Epithelial cell of esophagus (primary cell): ENCODE results near the gene ENPEP.

Experiments used
- DNase-seq: peaks from one replicate; pipeline ENCODE4 v3.0.0; 2010; ENCODE audit warnings: low read depth
- H3K4me3 ChIP-seq: 2 replicates; pipeline ENCODE4 v1.5.1; 2011; ENCODE audit warnings: mild to moderate bottlenecking, low read length, control low read depth
- TF ChIP-seq, protein P1 (sequence below): IDR thresholded peaks from 2 replicates; pipeline ENCODE4 v1.5.1; 2011; ENCODE audit warnings: low read depth, mild to moderate bottlenecking, low read length, control low read depth, inconsistent platforms; ENCODE audit not compliant: insufficient read depth; ENCODE audit errors: missing control alignments

ENPEP gene

DNA sequence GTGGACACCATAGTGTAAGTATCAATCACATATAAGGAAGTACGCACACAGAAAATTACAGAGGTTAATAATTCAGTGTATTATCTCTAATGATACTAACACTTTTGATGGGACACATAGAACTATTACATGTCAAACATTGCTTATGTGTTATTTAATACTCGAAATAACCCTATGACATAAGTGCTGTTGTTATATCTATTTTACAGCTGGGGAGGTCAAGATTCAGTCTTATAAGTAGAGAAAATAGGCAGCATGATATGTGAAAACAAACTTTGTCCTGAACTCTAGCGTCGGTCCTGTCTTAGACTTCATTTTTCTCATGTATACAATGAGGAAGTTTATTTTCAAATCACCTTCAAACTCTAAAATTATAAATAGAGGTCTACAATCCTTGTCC is 23.2 kb downstream of the ENPEP start:
- DNase-seq, result no peak
- TF ChIP-seq, protein P1, sequence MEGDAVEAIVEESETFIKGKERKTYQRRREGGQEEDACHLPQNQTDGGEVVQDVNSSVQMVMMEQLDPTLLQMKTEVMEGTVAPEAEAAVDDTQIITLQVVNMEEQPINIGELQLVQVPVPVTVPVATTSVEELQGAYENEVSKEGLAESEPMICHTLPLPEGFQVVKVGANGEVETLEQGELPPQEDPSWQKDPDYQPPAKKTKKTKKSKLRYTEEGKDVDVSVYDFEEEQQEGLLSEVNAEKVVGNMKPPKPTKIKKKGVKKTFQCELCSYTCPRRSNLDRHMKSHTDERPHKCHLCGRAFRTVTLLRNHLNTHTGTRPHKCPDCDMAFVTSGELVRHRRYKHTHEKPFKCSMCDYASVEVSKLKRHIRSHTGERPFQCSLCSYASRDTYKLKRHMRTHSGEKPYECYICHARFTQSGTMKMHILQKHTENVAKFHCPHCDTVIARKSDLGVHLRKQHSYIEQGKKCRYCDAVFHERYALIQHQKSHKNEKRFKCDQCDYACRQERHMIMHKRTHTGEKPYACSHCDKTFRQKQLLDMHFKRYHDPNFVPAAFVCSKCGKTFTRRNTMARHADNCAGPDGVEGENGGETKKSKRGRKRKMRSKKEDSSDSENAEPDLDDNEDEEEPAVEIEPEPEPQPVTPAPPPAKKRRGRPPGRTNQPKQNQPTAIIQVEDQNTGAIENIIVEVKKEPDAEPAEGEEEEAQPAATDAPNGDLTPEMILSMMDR, result no peak
- H3K4me3 ChIP-seq, result no peak overlapping the region

DNA sequence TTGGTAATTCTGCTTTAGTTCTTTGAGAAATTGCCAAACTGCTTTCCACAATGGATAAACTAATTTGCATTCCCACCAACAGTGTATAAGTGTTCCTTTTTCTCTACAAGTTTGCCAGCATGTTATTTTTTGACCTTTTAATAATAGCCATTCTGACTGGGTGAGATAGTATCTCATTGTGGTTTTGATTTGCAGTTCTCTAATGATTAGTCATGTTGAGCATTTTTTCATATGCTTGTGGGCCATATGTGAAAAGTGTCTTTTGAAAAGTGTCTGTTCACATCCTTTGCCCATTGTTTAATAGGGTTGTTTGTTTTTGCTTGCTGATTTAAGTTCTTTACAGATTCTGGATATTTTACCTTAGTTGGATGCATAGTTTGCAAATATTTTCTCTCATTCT is 25.9 kb downstream of the ENPEP start:
- no peak for DNase-seq
- TF ChIP-seq, protein P1, result no peak
- no peak overlapping the region for H3K4me3 ChIP-seq

DNA sequence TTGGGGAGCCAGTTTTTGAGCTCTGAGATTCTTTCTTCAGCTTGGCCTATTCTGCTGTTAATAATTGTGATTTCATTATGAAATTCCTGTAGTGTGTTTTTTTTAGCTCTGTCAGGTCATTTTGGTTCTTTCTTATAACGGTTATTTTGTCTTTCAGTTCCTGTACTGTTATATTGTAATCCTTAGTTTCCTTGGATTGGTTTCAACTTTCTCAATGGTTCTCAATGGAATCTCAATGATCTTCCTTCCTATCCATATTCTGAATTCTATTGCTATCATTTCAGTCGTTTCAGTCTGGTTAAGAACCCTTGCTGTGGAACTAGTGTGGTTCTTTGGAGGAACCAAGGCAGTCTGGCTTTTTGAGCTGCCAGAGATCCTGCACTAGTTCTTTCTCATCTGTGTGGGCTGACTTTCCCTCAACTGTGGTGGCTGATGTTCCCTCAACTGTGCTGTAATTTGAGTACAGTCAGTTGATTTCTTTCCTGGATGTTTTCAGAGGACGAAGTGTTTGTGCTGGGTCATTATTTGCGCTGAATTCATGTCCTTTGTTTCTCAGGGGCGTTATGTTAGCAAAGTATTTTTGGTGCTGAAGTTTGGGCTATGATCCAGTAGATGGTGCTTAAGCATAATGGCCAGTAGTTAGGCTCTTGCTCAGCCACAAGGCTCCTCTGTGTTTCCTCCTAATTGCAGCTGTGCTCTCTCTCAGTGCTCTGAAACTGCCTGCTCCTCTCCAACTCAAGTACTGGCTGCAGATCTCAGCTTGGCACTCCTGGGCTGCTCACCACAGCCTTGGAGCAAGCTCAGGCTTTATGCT is 27.5 kb downstream of the ENPEP start:
- no peak for DNase-seq
- no peak overlapping the region for H3K4me3 ChIP-seq
- TF ChIP-seq, protein P1, result peak; percentile 7

DNA sequence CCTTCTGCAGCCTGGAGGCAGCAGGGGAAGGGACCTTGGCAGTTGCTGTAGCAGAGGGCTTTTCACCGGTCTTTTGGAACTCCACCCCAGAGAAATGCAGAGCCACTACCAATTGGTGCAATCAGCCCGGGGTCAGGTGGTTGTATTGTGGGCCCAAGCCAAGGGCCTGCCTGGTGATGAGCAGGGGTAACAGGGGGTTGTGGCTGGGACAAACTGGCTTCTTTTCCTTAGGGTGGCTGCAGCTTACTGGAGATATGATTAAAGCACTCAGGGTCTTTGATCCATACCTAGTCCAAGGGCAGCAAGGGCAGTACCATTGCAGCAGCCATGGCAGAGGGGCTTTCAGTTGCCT is 28.1 kb downstream of the ENPEP start:
- TF ChIP-seq, protein P1, result no peak
- no peak overlapping the region for H3K4me3 ChIP-seq
- no peak for DNase-seq

DNA sequence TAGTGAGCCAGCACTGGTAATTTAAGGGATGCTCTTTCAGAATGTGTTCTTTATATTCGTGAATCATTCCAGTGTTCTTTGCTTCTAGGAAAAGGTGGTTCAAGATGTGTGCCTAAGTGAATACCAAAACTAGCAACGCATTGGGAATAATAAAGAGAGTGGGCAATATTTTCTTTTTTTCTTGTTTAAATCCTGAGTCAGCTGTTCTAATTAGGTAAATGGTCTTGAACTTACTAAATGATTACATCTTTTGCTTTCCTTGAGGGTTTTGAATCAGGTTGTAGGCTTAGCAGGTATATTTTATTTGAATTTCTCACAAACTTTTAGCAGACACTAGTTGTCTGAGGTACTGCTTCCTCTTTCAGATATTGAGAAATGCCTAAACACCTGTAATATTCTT is 29.5 kb downstream of the ENPEP start:
- TF ChIP-seq, protein P1, result no peak
- no peak for DNase-seq
- no peak overlapping the region for H3K4me3 ChIP-seq

DNA sequence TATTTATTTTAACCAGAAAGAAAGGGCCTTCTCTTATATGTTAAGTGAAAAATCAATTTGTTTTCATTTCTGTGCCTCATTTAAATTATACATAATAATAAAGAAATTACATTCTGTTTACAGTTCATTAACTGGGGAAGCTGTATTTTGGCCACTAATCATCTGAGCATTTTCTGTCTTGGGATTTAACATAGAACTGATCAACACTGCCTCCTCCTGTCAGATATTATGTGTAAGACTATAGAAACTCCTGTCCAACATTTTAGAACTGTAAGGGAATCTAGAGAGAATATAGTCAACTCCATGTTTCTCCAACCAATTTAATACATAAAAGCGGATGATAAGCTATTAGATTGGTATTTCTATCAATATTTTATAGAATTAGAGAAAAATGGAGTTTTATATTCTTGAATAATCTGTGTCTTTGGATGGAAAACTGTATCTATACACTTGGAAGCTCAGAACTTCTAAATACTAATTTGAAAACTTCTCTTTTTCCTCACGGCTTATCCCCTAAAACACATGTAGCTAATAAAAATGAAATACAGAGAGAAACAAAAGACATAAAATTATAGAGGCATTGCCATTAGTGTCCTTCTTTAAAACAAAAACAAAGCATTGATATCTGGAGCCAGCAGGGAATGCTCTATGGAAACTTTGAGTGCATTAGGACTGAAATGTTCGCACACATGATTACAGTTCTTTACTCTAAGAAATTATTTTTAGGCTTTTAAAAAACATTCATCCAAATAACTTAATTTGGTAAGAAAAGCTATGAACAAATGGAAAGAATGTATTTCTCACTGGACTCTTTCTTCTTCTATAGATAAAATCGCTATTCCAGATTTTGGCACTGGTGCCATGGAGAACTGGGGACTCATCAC is 33.1 kb downstream of the ENPEP start:
- TF ChIP-seq, protein P1, result peak; percentile 44
- H3K4me3 ChIP-seq, result no peak overlapping the region
- peak; percentile 55 for DNase-seq
